GM19455 (cell line): ENCODE data around the gene PDE11A.
"Not testable (repeated sequence)": the region's sequence is repeated elsewhere in the genome, so short reads cannot be mapped to it uniquely, and the experiment has no call there.

Experiments
- ATAC-seq: cut with Tn5 transposase; IDR thresholded peaks from one replicate; pipeline ENCODE4 v1.9.1; 2021; ENCODE audit not compliant: unreplicated experiment

Gene PDE11A

GRCh38 chr2:177886824-177887223, 185.8 kb downstream of the PDE11A start:
- no peak for ATAC-seq

- ATAC-seq = no peak
Observed at GRCh38 chr2:177885828-177886466, 186.6 kb downstream of the PDE11A start.

DNA sequence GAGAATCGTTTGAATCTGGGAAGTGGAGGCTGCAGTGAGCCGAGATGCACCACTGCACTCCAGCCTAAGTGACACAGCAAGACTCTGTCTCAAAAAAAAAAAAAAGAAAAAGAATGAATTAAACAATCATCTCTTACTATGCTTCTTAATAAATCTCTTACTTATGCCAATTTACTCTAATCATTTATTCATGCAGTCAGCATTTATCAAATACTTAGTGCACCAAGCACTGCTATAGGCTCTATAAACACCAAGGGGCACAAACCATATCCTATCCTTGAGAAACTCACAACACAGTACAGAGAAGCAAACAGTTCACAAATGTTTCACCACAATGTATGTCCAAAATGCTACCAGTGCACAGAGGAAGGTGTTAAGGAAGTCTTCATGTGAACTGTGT, 189.4 kb downstream of the PDE11A start:
- ATAC-seq = no peak

DNA sequence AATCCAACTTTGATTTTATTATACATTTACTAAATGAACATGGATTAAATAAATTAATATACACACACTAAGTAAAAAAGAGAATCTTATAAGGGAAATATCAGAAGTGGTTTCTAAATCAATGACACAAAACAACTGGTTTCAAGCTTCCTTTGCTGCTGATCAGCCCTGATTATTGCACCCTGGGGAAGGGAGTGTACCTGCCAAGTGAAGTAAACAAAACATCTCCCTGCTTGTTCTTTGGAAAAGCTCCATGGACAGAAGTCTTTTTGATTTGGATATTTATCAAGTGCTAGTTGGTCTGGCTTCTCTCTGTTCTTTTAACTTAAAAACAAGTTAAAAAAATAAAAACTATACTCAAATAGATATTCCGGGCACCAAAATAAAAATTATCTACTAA, 190.1 kb downstream of the PDE11A start:
- ATAC-seq = no peak

- ATAC-seq = no peak
Observed at GRCh38 chr2:177881921-177882320, 190.7 kb downstream of the PDE11A start.

DNA sequence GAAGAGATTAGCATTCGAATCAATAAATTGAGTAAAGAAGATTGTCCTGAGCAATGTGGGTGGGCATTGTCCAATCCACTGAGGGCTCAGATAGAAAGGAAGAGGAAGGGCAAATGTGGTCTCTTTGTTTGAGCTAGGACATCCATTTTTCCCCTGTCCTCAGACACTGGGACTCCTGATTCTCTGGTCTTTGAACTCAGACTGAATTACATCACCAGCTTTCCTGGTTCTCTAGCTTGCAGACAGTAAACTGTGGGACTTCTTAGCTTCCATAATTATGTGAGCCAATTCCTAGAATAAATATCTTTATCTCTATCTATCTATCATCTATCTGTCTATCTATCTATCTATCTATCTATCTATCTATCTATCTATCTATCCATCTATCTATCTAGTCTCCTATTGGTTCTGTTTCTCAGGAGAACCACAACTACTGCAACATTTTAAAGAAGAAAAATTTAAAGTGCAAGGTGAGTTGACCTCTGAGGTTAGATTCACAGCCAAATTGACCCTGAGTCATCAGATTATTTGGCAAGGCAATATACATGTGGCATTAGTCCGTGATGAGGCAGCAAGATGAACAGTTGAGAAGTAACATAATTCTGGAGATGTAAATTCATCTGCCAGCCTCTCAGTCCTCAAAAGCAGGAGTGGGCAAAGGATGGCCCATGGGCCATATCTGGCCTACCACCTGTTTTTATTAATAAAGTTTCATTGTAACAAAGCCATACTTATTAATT, 191.4 kb downstream of the PDE11A start:
- ATAC-seq = no peak

DNA sequence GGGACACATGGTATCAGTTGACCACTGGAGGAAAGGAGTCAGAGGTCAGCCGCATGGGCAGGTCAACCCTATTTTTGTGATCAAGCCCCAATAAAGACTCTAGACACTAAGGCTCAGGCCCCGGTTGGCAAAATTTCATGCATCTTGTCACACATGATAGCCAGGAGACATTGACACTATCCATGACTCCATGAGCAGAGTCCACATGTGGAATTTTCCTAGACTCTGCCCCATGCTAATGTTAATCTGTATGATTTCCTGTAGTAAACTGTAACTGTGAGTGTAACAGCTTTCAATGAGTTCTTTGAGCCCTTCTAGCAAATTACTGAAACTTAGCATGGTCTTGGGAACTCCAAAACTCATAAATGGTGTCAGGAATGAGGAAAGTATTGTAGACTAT, 192.3 kb downstream of the PDE11A start:
- ATAC-seq = no peak

DNA sequence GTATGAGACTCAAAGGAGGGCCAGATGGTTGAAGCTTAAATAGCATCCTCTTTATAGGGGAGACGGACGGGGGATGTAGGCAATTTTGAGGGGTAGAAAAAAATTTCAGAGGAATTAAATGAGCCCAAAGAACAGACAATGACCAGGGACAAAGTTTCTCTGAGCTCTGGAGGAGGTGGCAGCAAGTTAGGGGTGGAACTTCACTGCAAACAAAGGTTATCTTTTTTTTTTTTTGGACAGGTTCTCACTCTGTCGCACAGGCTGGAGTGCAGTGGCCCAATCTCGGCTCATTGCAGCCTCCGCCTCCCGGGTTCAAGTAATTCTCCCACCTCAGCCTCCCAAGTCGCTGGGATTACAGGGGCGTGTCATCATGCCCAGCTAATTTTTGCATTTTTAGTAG, 195.6 kb downstream of the PDE11A start:
- no peak for ATAC-seq

- ATAC-seq = no peak
Observed at GRCh38 chr2:177874686-177875085, 197.9 kb downstream of the PDE11A start.

- no peak for ATAC-seq
Observed at GRCh38 chr2:177873915-177874314, 198.7 kb downstream of the PDE11A start.

DNA sequence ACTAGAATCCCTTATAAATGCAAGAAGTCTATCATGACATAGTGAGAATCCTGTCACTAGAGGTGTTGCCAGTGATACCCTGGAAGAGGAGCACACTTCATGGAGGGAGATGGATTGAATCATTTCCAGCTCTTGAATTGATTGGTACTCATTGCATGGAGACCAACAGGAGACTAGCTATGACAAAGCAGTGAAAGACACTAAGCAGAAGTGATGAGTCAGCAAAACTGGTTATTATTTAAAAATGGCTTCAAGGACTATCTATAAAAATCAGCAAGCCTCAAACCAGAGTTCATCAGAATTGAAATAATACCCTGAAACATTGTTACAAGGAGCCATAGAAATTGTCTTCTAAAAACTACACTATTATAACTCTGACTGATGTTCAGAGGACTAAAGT, 200.3 kb downstream of the PDE11A start:
- ATAC-seq = no peak

GRCh38 chr2:177869912-177870311, 202.7 kb downstream of the PDE11A start:
- ATAC-seq = no peak

- ATAC-seq = no peak
Observed at GRCh38 chr2:177869209-177869608, 203.4 kb downstream of the PDE11A start.

GRCh38 chr2:177868806-177869205, 203.8 kb downstream of the PDE11A start:
- ATAC-seq = no peak

GRCh38 chr2:177857538-177857937, 215.0 kb downstream of the PDE11A start:
- no peak for ATAC-seq

DNA sequence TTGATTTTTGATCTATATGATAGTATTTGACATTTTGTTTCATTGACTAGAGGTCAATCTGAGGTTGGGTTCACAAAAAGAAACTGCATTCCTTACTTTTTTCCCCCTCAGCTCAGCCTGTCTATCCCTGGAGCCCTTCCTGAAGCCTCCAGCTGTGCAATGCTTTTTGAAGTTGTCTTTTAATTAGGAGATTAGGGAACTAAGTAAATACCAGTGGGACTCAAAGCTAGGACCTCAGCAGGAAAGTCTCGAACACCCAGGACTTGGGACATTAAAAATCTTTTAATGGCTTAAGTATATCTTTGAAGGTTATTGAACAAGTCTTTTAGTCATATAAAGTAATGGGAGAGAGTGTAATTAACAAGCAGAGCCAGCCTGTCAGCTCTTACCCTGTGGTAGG, 220.2 kb downstream of the PDE11A start:
- no peak for ATAC-seq

GRCh38 chr2:177843188-177843587, 229.4 kb downstream of the PDE11A start:
- no peak for ATAC-seq

DNA sequence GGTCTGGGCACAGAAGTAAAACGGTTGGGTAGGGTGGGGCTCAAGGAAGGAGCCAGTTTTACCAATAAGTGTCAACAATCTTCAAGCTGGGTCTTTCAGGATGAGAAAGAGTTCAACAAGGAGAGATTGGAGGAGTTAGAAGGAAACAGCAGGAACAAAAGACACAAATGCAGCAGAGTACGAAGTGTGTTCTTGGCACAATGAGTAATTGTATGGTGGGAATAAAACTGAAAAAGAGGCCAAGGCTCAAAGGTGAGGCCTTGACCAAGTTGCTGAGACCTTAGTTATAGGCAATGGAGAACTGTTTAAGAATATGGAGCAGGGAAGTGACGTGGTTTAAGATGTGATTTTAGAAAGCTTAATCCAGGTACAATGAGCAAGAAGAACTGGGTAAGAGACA, 230.3 kb downstream of the PDE11A start:
- ATAC-seq = no peak

- ATAC-seq = not testable (repeated sequence)
Observed at GRCh38 chr2:177835418-177836204, 237.0 kb downstream of the PDE11A start.

GRCh38 chr2:177832611-177833433, 239.8 kb downstream of the PDE11A start:
- ATAC-seq = no peak

DNA sequence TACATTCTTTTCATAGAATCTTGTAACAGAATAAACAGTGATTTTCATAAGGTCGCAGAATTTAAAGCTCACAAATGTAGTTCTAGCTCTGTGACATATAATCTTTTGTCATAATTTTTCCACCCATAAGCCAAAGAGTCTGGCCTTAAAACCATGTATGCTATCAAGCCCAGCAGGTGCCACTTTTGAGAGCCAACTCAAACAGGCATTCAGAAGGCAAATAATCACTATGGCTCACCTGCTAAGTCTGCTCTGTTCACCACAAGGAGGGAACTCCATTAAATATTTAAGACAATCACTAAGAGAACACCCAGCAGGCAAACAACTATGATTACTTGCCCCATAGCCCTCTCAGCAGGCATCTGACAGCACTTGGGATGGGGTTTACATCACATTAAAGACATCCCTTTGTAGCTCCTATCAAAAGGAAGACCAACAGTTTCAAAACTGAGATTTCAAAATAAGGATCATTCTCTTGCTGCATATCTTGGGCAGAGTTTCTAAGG, 241.6 kb downstream of the PDE11A start:
- ATAC-seq = no peak
